K562 (cell line): ENCODE data around the gene PDZD8. TPM values are rescaled to one million over a fixed set of nuclear protein-coding genes. Genes with fewer than 3 reads are reported as not detected.

Experiments
- HCFC1 ChIP-seq: IDR thresholded peaks from 2 replicates; pipeline ENCODE4 v1.6.1; 2012; ENCODE audit warnings: low read depth, low read length, improper control_type of control experiment
- HMG20A ChIP-seq: fragments of 450-650 bp; formaldehyde crosslinking; conservative IDR thresholded peaks from 2 replicates; pipeline ENCODE4 v1.4.0; 2020; ENCODE audit warnings: mild to moderate bottlenecking, mixed read lengths
- MED1 ChIP-seq: sonication (generic); formaldehyde crosslinking; IDR thresholded peaks from 2 replicates; pipeline ENCODE4 v1.8.1; 2023; ENCODE audit warnings: missing genetic modification reagents, borderline replicate concordance
- SLC30A9 ChIP-seq: fragments of 250-450 bp; sonication (Bioruptor Pico); IDR thresholded peaks from 2 replicates; pipeline ENCODE4 v1.8.0; 2022; ENCODE audit warnings: mild to moderate bottlenecking, moderate library complexity
- SMARCA5 ChIP-seq: fragments of 450-650 bp; IDR thresholded peaks from 2 replicates; pipeline ENCODE4 v1.6.1; 2016
- TAF9B ChIP-seq: fragments of 450-650 bp; IDR thresholded peaks from 2 replicates; pipeline ENCODE4 v1.6.1; 2018; ENCODE audit warnings: mild to moderate bottlenecking; ENCODE audit not compliant: partially characterized antibody
- ZNF436 ChIP-seq: fragments of 250-450, 450-650 bp; sonication (Bioruptor Pico); formaldehyde crosslinking; IDR thresholded peaks from 2 replicates; pipeline ENCODE4 v1.7.0; 2020; ENCODE audit warnings: mild to moderate bottlenecking
- polyA plus RNA-seq, 8 experiments: library from polyadenylated mRNA; depleted of rRNA in 4 of 8; stranded (reverse) in 5 of 8; unstranded in 3 of 8; fragments of >200 nt; fragmentation: Nextera tagmentation in 2 of 8; fragmentation: Illumina TruSeq in 1 of 8; extraction: Ambion mirVana in 2 of 8; extraction: Trizol in 1 of 8; gene quantifications; 2 replicates each; pipeline versions ENCODE4 v1.2.1 to v1.2.3, GENCODE V29; 2011 to 2014; ENCODE audit warnings: inconsistent platforms in 1 of 8, missing spikeins in 1 of 8
- total RNA-seq, 7 experiments: library from RNA; depleted of rRNA in 6 of 7; stranded (reverse); fragments of >200 nt in 6 of 7; fragmentation: Illumina TruSeq in 2 of 7; extraction: Trizol in 2 of 7; gene quantifications; 2 replicates each; pipeline versions ENCODE4 v1.2.1 to v1.2.3, GENCODE V29; 2011 to 2021; ENCODE audit warnings: low replicate concordance in 1 of 7
- TF ChIP-seq, protein P1 (sequence below), 3 experiments: IDR thresholded peaks in 2 of 3; conservative IDR thresholded peaks in 1 of 3; 2 replicates each; pipeline ENCODE4 v1.5.1; 2011 to 2012; ENCODE audit warnings: low read length in 3 of 3, mild to moderate bottlenecking in 3 of 3, control low read depth in 2 of 3, improper control_type of control experiment in 1 of 3, inconsistent platforms in 1 of 3, low read depth in 1 of 3, mixed read lengths in 1 of 3, moderate library complexity in 1 of 3; ENCODE audit not compliant: insufficient read depth in 2 of 3
- TF ChIP-seq, protein P2 (sequence below): fragments of 450-650 bp; IDR thresholded peaks from 2 replicates; pipeline ENCODE4 v1.6.1; 2018; ENCODE audit warnings: mild to moderate bottlenecking, low read depth; ENCODE audit not compliant: partially characterized antibody
- TF ChIP-seq, protein P3 (sequence below): fragments of 200-600 bp; sonication (generic); IDR thresholded peaks from one replicate; pipeline ENCODE4 v1.6.1; 2012; ENCODE audit warnings: mild to moderate bottlenecking, low read depth, low read length, inconsistent platforms

The PDZD8 gene
- total and polyA plus RNA-seq, 9 of the 15 experiments (the other 6 are each of a cell fraction or from before 2014, with no cell fraction given), result 5.5 to 53.4 (median 36.8) TPM

DNA sequence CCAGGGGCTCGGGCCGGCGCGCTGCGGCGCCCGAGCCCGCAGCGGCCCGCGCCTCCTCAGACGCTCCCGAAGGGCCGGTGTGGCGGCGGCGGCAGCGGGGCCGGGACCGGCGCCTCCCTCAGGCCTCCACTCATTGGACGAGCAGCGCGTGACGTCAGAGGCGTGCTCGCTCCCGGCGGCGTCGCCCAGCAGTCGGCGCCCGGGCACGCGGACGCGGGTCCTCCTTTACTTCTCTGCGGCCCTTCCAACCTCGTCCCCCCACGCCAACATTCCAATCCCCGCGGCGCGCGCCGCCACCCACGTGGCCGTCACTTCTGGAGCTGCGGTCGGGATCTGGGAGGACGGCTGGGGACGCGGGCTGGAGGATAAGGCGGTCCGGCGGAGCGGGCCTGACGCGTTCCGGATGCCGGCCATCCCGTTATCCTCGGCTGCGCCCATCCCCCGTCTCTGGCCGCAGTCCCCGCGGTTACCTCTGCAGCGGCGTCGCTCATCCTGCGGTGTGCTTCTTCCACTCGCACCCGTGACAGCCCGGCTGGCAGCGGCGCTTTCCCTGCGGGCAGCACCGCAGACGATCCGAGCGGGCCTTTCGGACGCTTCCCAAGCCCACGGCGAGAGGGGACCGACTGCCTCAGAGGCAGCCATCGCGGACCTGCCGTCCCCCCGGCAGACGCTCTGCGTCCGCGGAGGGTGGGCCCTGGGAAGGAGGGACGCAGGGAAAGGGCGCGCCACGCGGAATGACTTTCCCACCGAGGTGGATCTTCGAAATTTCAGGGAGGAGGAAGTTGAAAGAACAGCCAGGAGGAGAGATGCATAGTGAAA is at the start of gene PDZD8 (continued):
- TF ChIP-seq MED1 (CRISPR knock-in tag), result no peak
- no peak for TF ChIP-seq HCFC1
- TF ChIP-seq, protein P1, sequence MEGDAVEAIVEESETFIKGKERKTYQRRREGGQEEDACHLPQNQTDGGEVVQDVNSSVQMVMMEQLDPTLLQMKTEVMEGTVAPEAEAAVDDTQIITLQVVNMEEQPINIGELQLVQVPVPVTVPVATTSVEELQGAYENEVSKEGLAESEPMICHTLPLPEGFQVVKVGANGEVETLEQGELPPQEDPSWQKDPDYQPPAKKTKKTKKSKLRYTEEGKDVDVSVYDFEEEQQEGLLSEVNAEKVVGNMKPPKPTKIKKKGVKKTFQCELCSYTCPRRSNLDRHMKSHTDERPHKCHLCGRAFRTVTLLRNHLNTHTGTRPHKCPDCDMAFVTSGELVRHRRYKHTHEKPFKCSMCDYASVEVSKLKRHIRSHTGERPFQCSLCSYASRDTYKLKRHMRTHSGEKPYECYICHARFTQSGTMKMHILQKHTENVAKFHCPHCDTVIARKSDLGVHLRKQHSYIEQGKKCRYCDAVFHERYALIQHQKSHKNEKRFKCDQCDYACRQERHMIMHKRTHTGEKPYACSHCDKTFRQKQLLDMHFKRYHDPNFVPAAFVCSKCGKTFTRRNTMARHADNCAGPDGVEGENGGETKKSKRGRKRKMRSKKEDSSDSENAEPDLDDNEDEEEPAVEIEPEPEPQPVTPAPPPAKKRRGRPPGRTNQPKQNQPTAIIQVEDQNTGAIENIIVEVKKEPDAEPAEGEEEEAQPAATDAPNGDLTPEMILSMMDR (IDR thresholded peaks at IDR 0.05 in 2 of 3, conservative IDR thresholded peaks at IDR 0.05 in 1 of 3; ENCODE audit: insufficient read depth in 2 of 3, low read depth in 1 of 3, low read length in 3 of 3), result no peak
- TF ChIP-seq, protein P2, sequence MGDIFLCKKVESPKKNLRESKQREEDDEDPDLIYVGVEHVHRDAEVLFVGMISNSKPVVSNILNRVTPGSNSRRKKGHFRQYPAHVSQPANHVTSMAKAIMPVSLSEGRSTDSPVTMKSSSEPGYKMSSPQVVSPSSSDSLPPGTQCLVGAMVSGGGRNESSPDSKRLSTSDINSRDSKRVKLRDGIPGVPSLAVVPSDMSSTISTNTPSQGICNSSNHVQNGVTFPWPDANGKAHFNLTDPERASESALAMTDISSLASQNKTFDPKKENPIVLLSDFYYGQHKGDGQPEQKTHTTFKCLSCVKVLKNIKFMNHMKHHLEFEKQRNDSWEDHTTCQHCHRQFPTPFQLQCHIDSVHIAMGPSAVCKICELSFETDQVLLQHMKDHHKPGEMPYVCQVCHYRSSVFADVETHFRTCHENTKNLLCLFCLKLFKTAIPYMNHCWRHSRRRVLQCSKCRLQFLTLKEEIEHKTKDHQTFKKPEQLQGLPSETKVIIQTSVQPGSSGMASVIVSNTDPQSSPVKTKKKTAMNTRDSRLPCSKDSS, result no peak
- TF ChIP-seq SMARCA5, result no peak
- TF ChIP-seq, protein P3, sequence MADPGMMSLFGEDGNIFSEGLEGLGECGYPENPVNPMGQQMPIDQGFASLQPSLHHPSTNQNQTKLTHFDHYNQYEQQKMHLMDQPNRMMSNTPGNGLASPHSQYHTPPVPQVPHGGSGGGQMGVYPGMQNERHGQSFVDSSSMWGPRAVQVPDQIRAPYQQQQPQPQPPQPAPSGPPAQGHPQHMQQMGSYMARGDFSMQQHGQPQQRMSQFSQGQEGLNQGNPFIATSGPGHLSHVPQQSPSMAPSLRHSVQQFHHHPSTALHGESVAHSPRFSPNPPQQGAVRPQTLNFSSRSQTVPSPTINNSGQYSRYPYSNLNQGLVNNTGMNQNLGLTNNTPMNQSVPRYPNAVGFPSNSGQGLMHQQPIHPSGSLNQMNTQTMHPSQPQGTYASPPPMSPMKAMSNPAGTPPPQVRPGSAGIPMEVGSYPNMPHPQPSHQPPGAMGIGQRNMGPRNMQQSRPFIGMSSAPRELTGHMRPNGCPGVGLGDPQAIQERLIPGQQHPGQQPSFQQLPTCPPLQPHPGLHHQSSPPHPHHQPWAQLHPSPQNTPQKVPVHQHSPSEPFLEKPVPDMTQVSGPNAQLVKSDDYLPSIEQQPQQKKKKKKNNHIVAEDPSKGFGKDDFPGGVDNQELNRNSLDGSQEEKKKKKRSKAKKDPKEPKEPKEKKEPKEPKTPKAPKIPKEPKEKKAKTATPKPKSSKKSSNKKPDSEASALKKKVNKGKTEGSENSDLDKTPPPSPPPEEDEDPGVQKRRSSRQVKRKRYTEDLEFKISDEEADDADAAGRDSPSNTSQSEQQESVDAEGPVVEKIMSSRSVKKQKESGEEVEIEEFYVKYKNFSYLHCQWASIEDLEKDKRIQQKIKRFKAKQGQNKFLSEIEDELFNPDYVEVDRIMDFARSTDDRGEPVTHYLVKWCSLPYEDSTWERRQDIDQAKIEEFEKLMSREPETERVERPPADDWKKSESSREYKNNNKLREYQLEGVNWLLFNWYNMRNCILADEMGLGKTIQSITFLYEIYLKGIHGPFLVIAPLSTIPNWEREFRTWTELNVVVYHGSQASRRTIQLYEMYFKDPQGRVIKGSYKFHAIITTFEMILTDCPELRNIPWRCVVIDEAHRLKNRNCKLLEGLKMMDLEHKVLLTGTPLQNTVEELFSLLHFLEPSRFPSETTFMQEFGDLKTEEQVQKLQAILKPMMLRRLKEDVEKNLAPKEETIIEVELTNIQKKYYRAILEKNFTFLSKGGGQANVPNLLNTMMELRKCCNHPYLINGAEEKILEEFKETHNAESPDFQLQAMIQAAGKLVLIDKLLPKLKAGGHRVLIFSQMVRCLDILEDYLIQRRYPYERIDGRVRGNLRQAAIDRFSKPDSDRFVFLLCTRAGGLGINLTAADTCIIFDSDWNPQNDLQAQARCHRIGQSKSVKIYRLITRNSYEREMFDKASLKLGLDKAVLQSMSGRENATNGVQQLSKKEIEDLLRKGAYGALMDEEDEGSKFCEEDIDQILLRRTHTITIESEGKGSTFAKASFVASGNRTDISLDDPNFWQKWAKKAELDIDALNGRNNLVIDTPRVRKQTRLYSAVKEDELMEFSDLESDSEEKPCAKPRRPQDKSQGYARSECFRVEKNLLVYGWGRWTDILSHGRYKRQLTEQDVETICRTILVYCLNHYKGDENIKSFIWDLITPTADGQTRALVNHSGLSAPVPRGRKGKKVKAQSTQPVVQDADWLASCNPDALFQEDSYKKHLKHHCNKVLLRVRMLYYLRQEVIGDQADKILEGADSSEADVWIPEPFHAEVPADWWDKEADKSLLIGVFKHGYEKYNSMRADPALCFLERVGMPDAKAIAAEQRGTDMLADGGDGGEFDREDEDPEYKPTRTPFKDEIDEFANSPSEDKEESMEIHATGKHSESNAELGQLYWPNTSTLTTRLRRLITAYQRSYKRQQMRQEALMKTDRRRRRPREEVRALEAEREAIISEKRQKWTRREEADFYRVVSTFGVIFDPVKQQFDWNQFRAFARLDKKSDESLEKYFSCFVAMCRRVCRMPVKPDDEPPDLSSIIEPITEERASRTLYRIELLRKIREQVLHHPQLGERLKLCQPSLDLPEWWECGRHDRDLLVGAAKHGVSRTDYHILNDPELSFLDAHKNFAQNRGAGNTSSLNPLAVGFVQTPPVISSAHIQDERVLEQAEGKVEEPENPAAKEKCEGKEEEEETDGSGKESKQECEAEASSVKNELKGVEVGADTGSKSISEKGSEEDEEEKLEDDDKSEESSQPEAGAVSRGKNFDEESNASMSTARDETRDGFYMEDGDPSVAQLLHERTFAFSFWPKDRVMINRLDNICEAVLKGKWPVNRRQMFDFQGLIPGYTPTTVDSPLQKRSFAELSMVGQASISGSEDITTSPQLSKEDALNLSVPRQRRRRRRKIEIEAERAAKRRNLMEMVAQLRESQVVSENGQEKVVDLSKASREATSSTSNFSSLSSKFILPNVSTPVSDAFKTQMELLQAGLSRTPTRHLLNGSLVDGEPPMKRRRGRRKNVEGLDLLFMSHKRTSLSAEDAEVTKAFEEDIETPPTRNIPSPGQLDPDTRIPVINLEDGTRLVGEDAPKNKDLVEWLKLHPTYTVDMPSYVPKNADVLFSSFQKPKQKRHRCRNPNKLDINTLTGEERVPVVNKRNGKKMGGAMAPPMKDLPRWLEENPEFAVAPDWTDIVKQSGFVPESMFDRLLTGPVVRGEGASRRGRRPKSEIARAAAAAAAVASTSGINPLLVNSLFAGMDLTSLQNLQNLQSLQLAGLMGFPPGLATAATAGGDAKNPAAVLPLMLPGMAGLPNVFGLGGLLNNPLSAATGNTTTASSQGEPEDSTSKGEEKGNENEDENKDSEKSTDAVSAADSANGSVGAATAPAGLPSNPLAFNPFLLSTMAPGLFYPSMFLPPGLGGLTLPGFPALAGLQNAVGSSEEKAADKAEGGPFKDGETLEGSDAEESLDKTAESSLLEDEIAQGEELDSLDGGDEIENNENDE, result no peak
- TF ChIP-seq SLC30A9 (CRISPR knock-in tag), result no peak
- TF ChIP-seq HMG20A (CRISPR knock-in tag), result no peak
- TF ChIP-seq TAF9B, result no peak
- TF ChIP-seq ZNF436 (CRISPR knock-in tag), result no peak
